ENCODE results near the gene KLHDC4.

The KLHDC4 gene

GRCh38 chr16:87705771-87706277 is 60.0 kb downstream of the KLHDC4 start:
- no peak for TF ChIP-seq CTCF (conservative IDR thresholded peaks at IDR 0.05; ENCODE audit: low read depth, low read length)
- Histone ChIP-seq H3K4me3 (IDR thresholded peaks at IDR 0.05; ENCODE audit: insufficient read depth, low read depth, low read length) (no peak overlapping the region), H2AFZ (ENCODE audit: low read depth) (no peak overlapping the region), H3K4me2 (no peak overlapping the region), H3K4me1 (ENCODE audit: low read depth, poor library complexity, severe bottlenecking) (no peaks in the 10 kb centered on the region), H3K36me3 (ENCODE audit: insufficient read depth) (no peaks in the 10 kb centered on the region; the same call in 1 of the 2 replicates), H4K20me1 (ENCODE audit: insufficient read depth) (no peaks in the 10 kb centered on the region), H3K9ac (no peak overlapping the region), H3K27ac (no peak overlapping the region), H3K27me3 (ENCODE audit: insufficient read depth, low read depth) (no peaks in the 10 kb centered on the region), H3K79me2 (ENCODE audit: insufficient read depth, low read depth) (no peaks in the 10 kb centered on the region)

- Histone ChIP-seq H2AFZ (ENCODE audit: low read depth) (no peak overlapping the region), H3K4me2 (no peak overlapping the region), H3K4me1 (ENCODE audit: low read depth, poor library complexity, severe bottlenecking) (no peaks in the 10 kb centered on the region), H3K9ac (no peak overlapping the region), H3K27ac (no peak overlapping the region), H3K79me2 (ENCODE audit: insufficient read depth, low read depth) (no peaks in the 10 kb centered on the region), H4K20me1 (ENCODE audit: insufficient read depth) (no peaks in the 10 kb centered on the region), H3K4me3 (IDR thresholded peaks at IDR 0.05; ENCODE audit: insufficient read depth, low read depth, low read length) (no peak overlapping the region), H3K36me3 (ENCODE audit: insufficient read depth) (no peaks in the 10 kb centered on the region; the same call in 1 of the 2 replicates), H3K27me3 (ENCODE audit: insufficient read depth, low read depth) (no peaks in the 10 kb centered on the region)
- no peak for TF ChIP-seq CTCF (conservative IDR thresholded peaks at IDR 0.05; ENCODE audit: low read depth, low read length)
Observed at GRCh38 chr16:87704754-87705353, 60.9 kb downstream of the KLHDC4 start.

GRCh38 chr16:87703835-87704375 is 61.9 kb downstream of the KLHDC4 start:
- no peaks in the 10 kb centered on the region; the same call in 1 of the 2 replicates for H3K36me3 ChIP-seq (ENCODE audit: insufficient read depth)
- H2AFZ ChIP-seq (ENCODE audit: low read depth), result no peak overlapping the region
- H3K9ac ChIP-seq, result no peak overlapping the region
- no peaks in the 10 kb centered on the region for H3K4me1 ChIP-seq (ENCODE audit: low read depth, poor library complexity, severe bottlenecking)
- no peak overlapping the region for H3K4me3 ChIP-seq (IDR thresholded peaks at IDR 0.05; ENCODE audit: insufficient read depth, low read depth, low read length)
- no peak for TF ChIP-seq CTCF (conservative IDR thresholded peaks at IDR 0.05; ENCODE audit: low read depth, low read length)
- H4K20me1 ChIP-seq (ENCODE audit: insufficient read depth), result no peaks in the 10 kb centered on the region
- H3K27me3 ChIP-seq (ENCODE audit: insufficient read depth, low read depth), result no peaks in the 10 kb centered on the region
- no peak overlapping the region for H3K4me2 ChIP-seq
- no peaks in the 10 kb centered on the region for H3K79me2 ChIP-seq (ENCODE audit: insufficient read depth, low read depth)
- H3K27ac ChIP-seq, result no peak overlapping the region

GRCh38 chr16:87703071-87703470 is 62.7 kb downstream of the KLHDC4 start:
- no peaks in the 10 kb centered on the region for H3K27me3 ChIP-seq (ENCODE audit: insufficient read depth, low read depth)
- no peak overlapping the region for H3K4me3 ChIP-seq (IDR thresholded peaks at IDR 0.05; ENCODE audit: insufficient read depth, low read depth, low read length)
- H3K36me3 ChIP-seq (ENCODE audit: insufficient read depth), result no peaks in the 10 kb centered on the region; the same call in 1 of the 2 replicates
- H3K4me1 ChIP-seq (ENCODE audit: low read depth, poor library complexity, severe bottlenecking), result no peaks in the 10 kb centered on the region
- H3K4me2 ChIP-seq, result no peak overlapping the region
- no peak overlapping the region for H3K27ac ChIP-seq
- H3K79me2 ChIP-seq (ENCODE audit: insufficient read depth, low read depth), result no peaks in the 10 kb centered on the region
- H4K20me1 ChIP-seq (ENCODE audit: insufficient read depth), result no peaks in the 10 kb centered on the region
- no peak overlapping the region for H3K9ac ChIP-seq
- TF ChIP-seq CTCF (conservative IDR thresholded peaks at IDR 0.05; ENCODE audit: low read depth, low read length), result no peak
- H2AFZ ChIP-seq (ENCODE audit: low read depth), result no peak overlapping the region

Data from KMS-11 (cell line).